Endothelial cell (in vitro differentiated cells): ENCODE data around the gene TPI1. TPM values are rescaled to one million over a fixed set of nuclear protein-coding genes. Genes with fewer than 3 reads are reported as not detected.
"Not testable (repeated sequence)": the region's sequence is repeated elsewhere in the genome, so short reads cannot be mapped to it uniquely, and the experiment has no call there.

Source experiments
- DNase-seq: peaks from one replicate; pipeline ENCODE4 v3.0.0; 2021; ENCODE audit warnings: low spot score
- H3K27ac Mint-ChIP-seq: one replicate; pipeline ENCODE4 v1.8.0; 2021; ENCODE audit warnings: mixed read lengths, inconsistent platforms; ENCODE audit not compliant: unreplicated experiment
- H3K27me3 Mint-ChIP-seq: one replicate; pipeline ENCODE4 v1.8.0; 2021; ENCODE audit warnings: mild to moderate bottlenecking, moderate library complexity, mixed read lengths, inconsistent platforms; ENCODE audit not compliant: unreplicated experiment
- H3K36me3 Mint-ChIP-seq: one replicate; pipeline ENCODE4 v1.8.0; 2021; ENCODE audit warnings: mild to moderate bottlenecking, low read depth, mixed read lengths, inconsistent platforms; ENCODE audit not compliant: unreplicated experiment
- H3K4me1 Mint-ChIP-seq: one replicate; pipeline ENCODE4 v1.8.0; 2021; ENCODE audit warnings: mild to moderate bottlenecking, mixed read lengths, inconsistent platforms; ENCODE audit not compliant: unreplicated experiment
- H3K4me3 Mint-ChIP-seq: one replicate; pipeline ENCODE4 v1.8.0; 2021; ENCODE audit warnings: mild to moderate bottlenecking, mixed read lengths, inconsistent platforms; ENCODE audit not compliant: unreplicated experiment
- H3K9me3 Mint-ChIP-seq: one replicate; pipeline ENCODE4 v1.8.0; 2021; ENCODE audit warnings: mixed read lengths, inconsistent platforms; ENCODE audit not compliant: unreplicated experiment
- CTCF ChIP-seq: fragments of 200-600 bp; sonication (generic); IDR thresholded peaks from one replicate; pipeline ENCODE4 v1.5.0; 2021; ENCODE audit warnings: antibody characterized with exemption; ENCODE audit not compliant: unreplicated experiment
- total RNA-seq: library from RNA; stranded (reverse); fragmentation: NEBNext Ultra II Directional; extraction: Animal tissue kit (Norgen Biotek cat#: 25700); gene quantifications from one replicate; pipeline ENCODE4 v1.2.1, GENCODE V29; 2021; ENCODE audit not compliant: unreplicated experiment

The TPI1 gene
- total RNA-seq, 1 donor from 2014 or later, result 356 TPM

GRCh38 chr12:6903722-6904121, 36.4 kb downstream of the TPI1 start:
- peaks cover 4% of the 10 kb centered on the region for H3K4me1 Mint-ChIP-seq
- H3K27ac Mint-ChIP-seq, result no peak overlapping the region
- H3K36me3 Mint-ChIP-seq, result peaks cover 4% of the 10 kb centered on the region
- TF ChIP-seq CTCF, result no peak
- H3K27me3 Mint-ChIP-seq, result peaks cover 7% of the 10 kb centered on the region
- no peak for DNase-seq
- H3K9me3 Mint-ChIP-seq, result no peaks in the 10 kb centered on the region
- H3K4me3 Mint-ChIP-seq, result no peak overlapping the region

- peaks cover 4% of the 10 kb centered on the region for H3K36me3 Mint-ChIP-seq
- DNase-seq, result peak; percentile 97
- no peak for TF ChIP-seq CTCF
- H3K4me1 Mint-ChIP-seq, result peaks cover 4% of the 10 kb centered on the region
- H3K9me3 Mint-ChIP-seq, result no peaks in the 10 kb centered on the region
- peaks cover 6% of the 10 kb centered on the region for H3K27me3 Mint-ChIP-seq
- no peak within 1 kb of the TSS for H3K27ac Mint-ChIP-seq
- no peak within 1 kb of the TSS for H3K4me3 Mint-ChIP-seq
Observed at GRCh38 chr12:6904280-6905276, 37.2 kb downstream of the TPI1 start, which contains the start of gene LRRC23. Gene LRRC23 (plus strand): TSS chr12:6904822. CDS start chr12:6905634, 812 bp downstream.

GRCh38 chr12:6905414-6906040, 38.2 kb downstream of the TPI1 start:
- peaks cover 3% of the 10 kb centered on the region for H3K27me3 Mint-ChIP-seq
- peaks cover 4% of the 10 kb centered on the region for H3K4me1 Mint-ChIP-seq
- peaks cover 4% of the 10 kb centered on the region for H3K36me3 Mint-ChIP-seq
- H3K9me3 Mint-ChIP-seq, result no peaks in the 10 kb centered on the region
- no peak overlapping the region for H3K27ac Mint-ChIP-seq
- DNase-seq, result no peak
- no peak for TF ChIP-seq CTCF
- H3K4me3 Mint-ChIP-seq, result no peak overlapping the region

- H3K27ac Mint-ChIP-seq, H3K4me1 Mint-ChIP-seq, H3K36me3 Mint-ChIP-seq, H3K4me3 Mint-ChIP-seq, H3K9me3 Mint-ChIP-seq, DNase-seq: not testable (repeated sequence)
- H3K27me3 Mint-ChIP-seq, result peaks cover 10% of the 10 kb centered on the region
Observed at GRCh38 chr12:6908141-6908540, 40.8 kb downstream of the TPI1 start.

- H3K4me1 Mint-ChIP-seq, result no peaks in the 10 kb centered on the region
- TF ChIP-seq CTCF, result no peak
- H3K27ac Mint-ChIP-seq, result no peak overlapping the region
- H3K4me3 Mint-ChIP-seq, result no peak overlapping the region
- DNase-seq, result no peak
- no peaks in the 10 kb centered on the region for H3K9me3 Mint-ChIP-seq
- H3K27me3 Mint-ChIP-seq, result peaks cover 12% of the 10 kb centered on the region
- peaks cover 5% of the 10 kb centered on the region for H3K36me3 Mint-ChIP-seq
Observed at GRCh38 chr12:6909421-6910145, 42.3 kb downstream of the TPI1 start.
